RWPE2 (cell line): Measurements from ENCODE around the gene TSTD1.

ENCODE experiments used
- ATAC-seq: fragments of 200-7000 bp; cut with Tn5 transposase; 3 replicates; pipeline ENCODE4 v1.9.1; 2021; ENCODE audit warnings: low read depth
- DNase-seq: peaks from one replicate; pipeline ENCODE4 v3.0.0-alpha.2; 2020; ENCODE audit warnings: low spot score
- H3K27ac ChIP-seq: fragments of 450-650 bp; 2 replicates; pipeline ENCODE4 v1.5.1; 2017; ENCODE audit warnings: mild to moderate bottlenecking; ENCODE audit not compliant: poor library complexity, severe bottlenecking
- H3K27me3 ChIP-seq: fragments of 250-450 bp; sonication (Bioruptor Pico); 2 replicates; pipeline ENCODE4 v1.5.1; 2021; ENCODE audit warnings: mild to moderate bottlenecking, moderate library complexity; ENCODE audit not compliant: insufficient read depth, poor library complexity, severe bottlenecking
- H3K36me3 ChIP-seq: fragments of 250-450 bp; sonication (Bioruptor Pico); 2 replicates; pipeline ENCODE4 v1.5.1; 2020; ENCODE audit warnings: low read depth, mild to moderate bottlenecking, moderate library complexity
- H3K4me1 ChIP-seq: fragments of 250-450 bp; sonication (Bioruptor Pico); 2 replicates; pipeline ENCODE4 v1.5.1; 2021; ENCODE audit warnings: mild to moderate bottlenecking, moderate library complexity; ENCODE audit not compliant: insufficient read depth, poor library complexity, severe bottlenecking
- H3K4me3 ChIP-seq: fragments of 250-450 bp; sonication (Bioruptor Pico); 2 replicates; pipeline ENCODE4 v1.5.1; 2021; ENCODE audit warnings: mild to moderate bottlenecking, moderate library complexity; ENCODE audit not compliant: severe bottlenecking
- H3K9me3 ChIP-seq: fragments of 250-450 bp; sonication (Bioruptor Pico); 2 replicates; pipeline ENCODE4 v1.5.1; 2021; ENCODE audit warnings: mild to moderate bottlenecking, moderate library complexity; ENCODE audit not compliant: severe bottlenecking
- CTCF ChIP-seq: fragments of 450-650 bp; IDR thresholded peaks from one replicate; pipeline ENCODE4 v1.5.1; 2017; ENCODE audit warnings: mild to moderate bottlenecking, moderate library complexity; ENCODE audit not compliant: poor library complexity, severe bottlenecking

TSTD1 gene

GRCh38 chr1:161074676-161075368 is 36.1 kb upstream of the TSTD1 start:
- no peaks in the 10 kb centered on the region for H3K36me3 ChIP-seq
- H3K4me3 ChIP-seq, result peak overlapping the region; percentile 8
- TF ChIP-seq CTCF, result no peak
- peak; percentile 92 for DNase-seq
- peaks cover 23% of the 10 kb centered on the region for H3K4me1 ChIP-seq
- ATAC-seq, result peak; percentile 78
- H3K27ac ChIP-seq, result peak overlapping the region; percentile 54
- H3K27me3 ChIP-seq, result no peaks in the 10 kb centered on the region
- no peaks in the 10 kb centered on the region for H3K9me3 ChIP-seq

GRCh38 chr1:161073474-161074121 is 34.8 kb upstream of the TSTD1 start:
- no peak overlapping the region for H3K4me3 ChIP-seq
- H3K36me3 ChIP-seq, result no peaks in the 10 kb centered on the region
- H3K27me3 ChIP-seq, result no peaks in the 10 kb centered on the region
- DNase-seq (peak; percentile 72), ATAC-seq (peak; percentile 56)
- peaks cover 23% of the 10 kb centered on the region for H3K4me1 ChIP-seq
- TF ChIP-seq CTCF, result no peak
- H3K27ac ChIP-seq, result peak overlapping the region; percentile 54
- no peaks in the 10 kb centered on the region for H3K9me3 ChIP-seq

GRCh38 chr1:161072751-161073449 is 34.1 kb upstream of the TSTD1 start:
- H3K27ac ChIP-seq, result peak overlapping the region; percentile 54

GRCh38 chr1:161071886-161072371 is 33.2 kb upstream of the TSTD1 start:
- Histone ChIP-seq H3K27ac (no peak overlapping the region), H3K27me3 (no peaks in the 10 kb centered on the region), H3K4me3 (no peak overlapping the region), H3K36me3 (no peaks in the 10 kb centered on the region), H3K9me3 (no peaks in the 10 kb centered on the region), H3K4me1 (peaks cover 23% of the 10 kb centered on the region)
- DNase-seq (peak; percentile 78), ATAC-seq (peak; percentile 20; the same call in 1 of the 3 replicates)
- peak; percentile 80 for TF ChIP-seq CTCF

More at GRCh38 chr1:161072751-161073449, 34.1 kb upstream of the TSTD1 start:
- Histone ChIP-seq H3K27me3 (no peaks in the 10 kb centered on the region), H3K9me3 (no peaks in the 10 kb centered on the region), H3K36me3 (no peaks in the 10 kb centered on the region), H3K4me1 (peaks cover 23% of the 10 kb centered on the region), H3K4me3 (no peak overlapping the region)
- DNase-seq, result no peak
- no peak for ATAC-seq
- no peak for TF ChIP-seq CTCF
